ENCODE measurements around the gene ZNF831.

The ZNF831 gene

DNA sequence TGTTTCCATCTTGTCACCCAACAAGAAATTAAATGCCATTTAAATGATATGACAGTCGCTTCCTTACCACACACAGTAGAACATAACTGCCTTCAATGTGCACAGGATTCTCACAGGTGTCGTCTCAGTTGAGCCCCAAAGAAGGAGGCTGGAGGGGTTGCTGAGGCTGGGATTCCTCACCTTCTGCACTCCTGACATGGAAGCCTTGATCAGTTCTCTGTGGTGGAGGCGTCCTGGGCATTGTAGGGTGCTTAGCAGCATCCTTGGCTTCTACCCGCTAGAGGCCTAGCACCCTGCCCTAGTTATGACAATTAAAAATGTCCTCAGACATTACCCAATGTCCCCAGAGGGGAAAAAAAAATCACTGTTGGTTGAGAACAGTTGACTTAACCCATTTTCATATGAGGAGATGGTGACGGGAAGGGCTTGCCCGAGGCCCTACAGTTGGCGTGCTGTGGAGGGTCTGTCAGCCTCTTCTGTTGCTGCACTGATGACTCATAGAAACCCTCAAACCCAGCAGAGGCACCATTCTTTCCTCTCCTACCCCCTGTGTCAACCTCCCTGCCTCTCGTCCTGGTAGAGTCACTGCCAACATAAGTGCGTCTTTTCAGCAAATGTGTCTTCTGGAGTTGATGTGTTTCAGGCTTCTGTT lies 19.3 kb upstream of the ZNF831 start:
- TF ChIP-seq POLR2AphosphoS5 (IDR thresholded peaks at IDR 0.05; ENCODE audit: low read depth, low read length) (no peak), POLR2A (IDR thresholded peaks at IDR 0.05; ENCODE audit: low read depth, low read length) (no peak), TAF1 (IDR thresholded peaks at IDR 0.05; ENCODE audit: borderline replicate concordance, low read depth, low read length) (no peak)
- FAIRE-seq (no peak), DNase-seq (ENCODE audit: insufficient read length) (no peak)

DNA sequence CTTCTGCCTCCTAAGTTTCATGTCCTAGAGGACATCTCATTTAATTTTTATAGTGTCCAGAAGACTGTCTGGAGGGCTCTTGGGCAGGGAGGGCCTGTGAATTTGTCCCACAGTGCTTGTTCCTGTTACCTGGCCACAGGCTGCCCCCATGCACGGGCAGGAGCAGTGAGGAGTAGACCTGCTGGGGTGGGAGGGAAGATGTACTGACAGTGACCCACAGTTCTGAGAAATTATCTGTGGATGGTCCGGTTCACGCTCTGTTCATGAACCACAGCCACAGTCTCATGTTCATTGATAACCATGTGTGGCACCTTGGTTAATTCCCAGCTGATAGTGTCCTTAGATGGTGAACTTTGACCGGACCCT lies 18.8 kb upstream of the ZNF831 start:
- FAIRE-seq: no peak
- TF ChIP-seq POLR2A (IDR thresholded peaks at IDR 0.05; ENCODE audit: low read depth, low read length) (no peak), TAF1 (IDR thresholded peaks at IDR 0.05; ENCODE audit: borderline replicate concordance, low read depth, low read length) (no peak), POLR2AphosphoS5 (IDR thresholded peaks at IDR 0.05; ENCODE audit: low read depth, low read length) (no peak)

DNA sequence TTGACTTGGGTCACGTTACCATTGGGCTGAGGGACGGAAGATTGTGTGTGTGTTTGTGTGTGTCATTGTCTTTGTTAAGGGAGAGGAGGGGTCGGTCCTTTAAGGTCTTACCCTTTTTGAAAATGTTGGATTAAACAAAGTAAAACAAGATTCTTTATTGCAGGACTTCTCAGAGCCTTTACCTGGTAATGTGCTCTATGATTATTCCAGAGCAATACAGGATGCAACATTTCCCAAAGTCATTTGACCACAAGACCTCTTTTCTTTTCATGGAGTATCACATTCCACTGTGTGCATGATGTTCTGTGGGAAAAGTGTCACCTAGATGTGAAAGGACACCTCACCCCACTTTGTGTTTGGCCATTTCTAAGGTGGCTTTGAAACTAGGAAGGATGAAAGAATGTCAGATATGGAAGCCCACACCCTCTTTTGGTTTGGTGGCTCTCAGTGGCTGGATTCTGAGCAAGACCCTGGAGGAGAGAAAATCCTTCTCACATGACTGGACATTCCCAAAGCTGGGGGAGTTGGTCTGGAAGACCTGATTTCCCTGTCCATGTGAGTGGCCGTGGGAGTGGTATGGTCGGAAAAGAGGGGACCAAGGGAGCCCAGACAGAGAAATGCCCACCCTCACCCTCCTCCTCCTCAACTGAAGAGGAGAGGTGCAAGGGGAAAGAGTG lies 18.2 kb upstream of the ZNF831 start:
- DNase-seq (ENCODE audit: insufficient read length) (no peak), FAIRE-seq (no peak)
- TF ChIP-seq POLR2AphosphoS5 (IDR thresholded peaks at IDR 0.05; ENCODE audit: low read depth, low read length) (no peak), POLR2A (IDR thresholded peaks at IDR 0.05; ENCODE audit: low read depth, low read length) (no peak), TAF1 (IDR thresholded peaks at IDR 0.05; ENCODE audit: borderline replicate concordance, low read depth, low read length) (no peak)

More for the DNA sequence above, 18.8 kb upstream of the ZNF831 start:
- no peak for DNase-seq (ENCODE audit: insufficient read length)

DNA sequence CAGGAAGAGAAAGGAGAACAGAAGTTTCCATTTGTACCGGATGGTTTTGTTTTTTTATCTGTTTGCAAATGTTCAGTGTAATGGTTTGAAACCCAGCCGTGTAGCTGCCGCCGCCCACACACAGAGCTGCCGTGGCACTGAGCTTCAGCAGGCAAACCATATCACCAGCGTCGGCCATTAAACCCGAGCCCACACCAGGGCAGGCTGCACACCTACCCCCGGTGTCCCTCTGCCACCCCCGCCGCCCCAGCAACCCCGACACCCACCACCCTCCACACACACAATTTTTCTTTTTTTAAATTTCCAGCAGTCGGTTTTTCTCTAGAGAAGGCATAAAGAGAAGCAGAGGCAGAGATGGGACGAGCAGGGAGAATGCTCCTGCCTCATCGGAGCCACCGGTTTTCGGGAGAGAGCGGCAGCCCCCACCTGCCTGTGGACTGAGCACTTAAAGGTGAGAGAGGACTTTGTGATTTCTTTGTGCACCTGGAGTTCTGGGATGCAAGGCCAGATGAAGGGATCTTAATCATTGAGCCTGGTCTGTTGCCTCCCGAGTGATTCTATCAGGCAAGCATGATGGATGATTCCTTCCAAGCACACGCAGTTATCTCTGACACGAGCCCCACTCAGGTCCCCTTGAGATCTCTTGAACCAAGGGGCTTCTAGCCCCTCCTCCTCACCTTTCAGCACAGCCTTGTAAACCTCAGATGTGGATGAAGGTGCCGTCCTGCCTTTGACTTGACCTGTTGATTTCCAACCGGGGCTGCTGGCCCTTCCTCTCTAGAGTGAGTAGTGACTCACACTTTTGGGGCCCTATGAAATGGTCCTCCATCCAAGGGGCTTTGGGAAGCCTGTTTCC lies 17.5 kb upstream of the ZNF831 start:
- FAIRE-seq: peak; percentile 40
- TF ChIP-seq POLR2A (IDR thresholded peaks at IDR 0.05; ENCODE audit: low read depth, low read length): no peak
- no peak for TF ChIP-seq TAF1 (IDR thresholded peaks at IDR 0.05; ENCODE audit: borderline replicate concordance, low read depth, low read length)
- TF ChIP-seq POLR2AphosphoS5 (IDR thresholded peaks at IDR 0.05; ENCODE audit: low read depth, low read length): no peak
- DNase-seq (ENCODE audit: insufficient read length): peak; percentile 34

DNA sequence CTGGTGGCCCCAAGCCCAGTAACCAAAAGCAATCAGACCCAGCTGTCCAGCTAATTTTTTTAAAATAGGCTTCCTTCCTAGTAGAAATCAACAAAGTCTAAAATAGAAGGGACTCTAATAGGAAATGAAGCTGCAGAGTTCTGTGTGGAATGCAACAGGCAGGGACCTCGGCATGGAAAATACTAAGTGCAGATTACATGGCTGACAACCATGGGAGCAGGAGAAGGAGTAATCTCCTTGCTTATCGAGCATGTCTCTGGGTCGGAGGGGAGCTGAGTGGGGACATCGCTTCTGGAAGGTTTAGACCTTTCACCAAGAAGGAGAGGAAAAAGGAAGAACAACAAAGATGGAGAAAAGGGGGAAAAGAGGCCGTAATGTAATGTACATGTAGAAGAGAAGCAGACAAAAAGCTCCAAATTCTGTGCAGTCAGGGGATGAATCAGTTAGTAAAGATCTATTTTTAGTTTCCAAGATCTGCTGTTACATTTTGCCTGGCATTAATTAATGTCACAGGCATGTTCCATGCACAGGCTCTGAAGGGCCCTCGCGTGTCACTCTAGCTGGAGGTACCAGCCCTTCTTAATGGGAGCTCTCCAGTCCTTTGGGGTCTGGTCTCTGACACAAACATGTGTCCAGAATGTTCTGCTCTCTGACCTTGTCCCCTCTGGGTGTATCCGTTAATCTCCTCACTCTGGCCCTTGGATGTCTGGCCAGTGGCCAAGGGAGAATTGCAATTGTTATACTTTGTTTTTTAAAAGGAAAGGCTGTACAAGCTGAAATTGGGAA lies 16.6 kb upstream of the ZNF831 start:
- FAIRE-seq (no peak), DNase-seq (ENCODE audit: insufficient read length) (no peak)
- TF ChIP-seq POLR2AphosphoS5 (IDR thresholded peaks at IDR 0.05; ENCODE audit: low read depth, low read length) (no peak), TAF1 (IDR thresholded peaks at IDR 0.05; ENCODE audit: borderline replicate concordance, low read depth, low read length) (no peak), POLR2A (IDR thresholded peaks at IDR 0.05; ENCODE audit: low read depth, low read length) (no peak)

DNA sequence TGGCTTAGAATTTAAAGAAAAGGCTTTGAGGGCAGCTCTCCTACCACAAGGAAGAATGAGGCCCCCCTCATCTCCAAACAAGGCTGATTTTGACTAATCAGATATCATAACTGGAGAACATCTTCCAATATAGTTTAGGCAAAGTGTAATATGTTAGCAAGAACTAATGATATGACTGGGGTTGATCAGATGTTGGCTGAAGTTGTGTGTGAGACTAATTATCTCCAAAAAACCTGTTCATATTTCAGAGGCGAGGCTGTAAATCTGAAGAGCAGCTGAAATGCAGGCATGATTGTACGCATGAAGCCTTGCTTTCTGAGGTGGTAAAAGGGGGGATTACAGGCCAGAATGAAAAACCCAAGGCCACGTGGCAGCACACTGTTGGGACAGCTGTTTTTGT lies 16.0 kb upstream of the ZNF831 start:
- FAIRE-seq: no peak
- TF ChIP-seq TAF1 (IDR thresholded peaks at IDR 0.05; ENCODE audit: borderline replicate concordance, low read depth, low read length): no peak
- no peak for TF ChIP-seq POLR2AphosphoS5 (IDR thresholded peaks at IDR 0.05; ENCODE audit: low read depth, low read length)
- TF ChIP-seq POLR2A (IDR thresholded peaks at IDR 0.05; ENCODE audit: low read depth, low read length): no peak
- DNase-seq (ENCODE audit: insufficient read length): no peak

DNA sequence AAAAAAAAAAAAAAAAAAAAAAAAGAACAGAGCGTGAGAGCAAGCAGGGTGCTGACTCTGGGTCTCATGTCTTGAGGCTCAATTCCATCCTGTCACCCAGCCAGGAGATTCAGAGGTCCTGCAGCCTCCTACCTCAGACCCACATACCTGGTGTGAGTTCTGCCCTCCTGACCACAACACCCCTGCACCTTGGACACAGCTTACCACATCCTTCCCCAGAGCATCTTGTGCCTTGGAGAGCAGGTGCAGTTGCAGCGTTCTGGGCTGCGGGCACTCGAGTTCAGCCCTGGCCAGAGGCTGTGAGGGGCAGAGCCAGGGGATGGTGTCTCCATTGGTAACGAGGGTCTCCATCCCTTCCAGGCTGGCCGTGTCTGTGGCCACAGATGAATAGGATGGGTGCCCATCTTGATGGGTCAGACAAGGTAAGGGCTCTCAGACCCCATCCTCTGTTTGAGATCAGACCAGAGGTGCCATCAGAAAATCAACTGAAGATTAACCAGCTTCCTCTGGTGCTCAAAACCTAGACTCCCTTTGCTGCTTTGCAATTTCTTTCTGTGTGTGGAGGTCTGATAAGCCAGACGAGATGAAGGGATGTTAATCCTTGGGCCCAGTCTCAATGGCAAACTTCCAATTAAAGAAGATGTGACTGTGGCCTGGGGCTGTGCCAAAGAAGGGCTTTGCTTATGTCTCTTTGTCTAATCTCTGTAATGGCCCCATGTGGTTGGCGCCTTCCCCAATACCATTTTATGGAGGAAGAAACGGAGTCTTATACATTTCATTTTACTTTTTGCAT lies 14.7 kb upstream of the ZNF831 start:
- no peak for FAIRE-seq
- no peak for TF ChIP-seq POLR2AphosphoS5 (IDR thresholded peaks at IDR 0.05; ENCODE audit: low read depth, low read length)
- TF ChIP-seq TAF1 (IDR thresholded peaks at IDR 0.05; ENCODE audit: borderline replicate concordance, low read depth, low read length): no peak
- no peak for TF ChIP-seq POLR2A (IDR thresholded peaks at IDR 0.05; ENCODE audit: low read depth, low read length)

DNA sequence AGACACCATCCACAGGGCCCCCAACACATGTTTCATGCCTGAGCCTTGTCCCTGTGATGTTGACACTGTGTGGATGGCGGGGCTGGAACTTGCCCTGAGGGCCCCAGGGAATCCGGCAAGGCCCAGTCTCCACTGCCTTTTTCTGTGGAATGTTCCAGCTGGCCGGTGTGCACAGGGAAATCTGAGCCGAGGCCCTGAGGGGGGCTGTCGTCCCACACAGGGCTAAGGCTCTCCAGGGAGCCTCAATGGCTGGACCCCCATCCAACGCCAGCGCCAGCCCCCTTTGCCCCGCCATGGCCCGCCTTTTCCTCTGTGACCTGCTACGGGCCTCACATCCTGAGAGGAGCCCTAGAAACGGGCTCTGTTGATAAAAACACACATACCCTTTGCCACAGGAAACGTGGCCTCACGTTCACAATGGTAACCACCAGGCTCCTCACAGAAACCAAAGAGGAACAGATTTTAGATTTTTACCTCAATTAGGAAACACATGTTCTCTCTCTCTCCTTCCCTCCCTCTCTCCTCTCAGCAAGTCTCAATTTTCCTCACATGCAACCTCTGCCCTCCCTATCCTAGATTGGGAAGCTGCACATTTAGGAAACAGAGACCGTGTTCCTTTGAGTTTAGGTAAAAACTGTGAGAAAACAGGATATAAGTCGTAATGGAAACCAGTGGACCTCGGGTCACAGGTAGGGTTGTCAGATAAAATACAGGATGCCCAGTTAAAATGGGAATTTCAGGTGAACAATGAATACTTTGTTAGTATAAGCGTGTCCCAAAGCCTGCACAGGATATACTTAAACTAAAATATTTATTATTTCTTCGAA lies 13.7 kb upstream of the ZNF831 start:
- FAIRE-seq (peak; percentile 30), DNase-seq (ENCODE audit: insufficient read length) (no peak)
- TF ChIP-seq POLR2A (IDR thresholded peaks at IDR 0.05; ENCODE audit: low read depth, low read length) (no peak), TAF1 (IDR thresholded peaks at IDR 0.05; ENCODE audit: borderline replicate concordance, low read depth, low read length) (no peak), POLR2AphosphoS5 (IDR thresholded peaks at IDR 0.05; ENCODE audit: low read depth, low read length) (no peak)

More for the DNA sequence above, 14.7 kb upstream of the ZNF831 start:
- DNase-seq (ENCODE audit: insufficient read length): no peak

DNA sequence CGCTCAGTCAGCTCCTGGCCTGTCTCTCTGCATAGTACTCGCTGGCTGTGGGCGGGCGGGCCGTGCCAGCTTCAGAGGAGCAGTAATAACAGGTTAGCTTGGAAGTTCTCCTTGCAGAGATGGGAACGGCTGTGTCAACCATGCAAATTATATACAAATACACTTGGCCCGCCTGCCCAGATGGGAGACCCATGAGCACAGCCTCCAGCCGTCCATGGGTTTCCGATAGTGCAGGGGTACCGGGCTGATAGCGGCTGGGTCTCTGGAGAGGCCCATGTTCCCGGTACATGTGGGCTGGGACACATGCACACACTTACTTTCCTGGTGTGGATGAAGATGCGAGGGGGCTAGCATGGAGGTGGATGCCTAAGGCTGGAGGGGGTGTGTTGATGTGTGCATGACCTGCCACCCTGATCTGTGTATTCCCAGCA lies 12.8 kb upstream of the ZNF831 start:
- no peak for FAIRE-seq
- DNase-seq (ENCODE audit: insufficient read length): no peak
- TF ChIP-seq POLR2A (IDR thresholded peaks at IDR 0.05; ENCODE audit: low read depth, low read length) (no peak), TAF1 (IDR thresholded peaks at IDR 0.05; ENCODE audit: borderline replicate concordance, low read depth, low read length) (no peak), POLR2AphosphoS5 (IDR thresholded peaks at IDR 0.05; ENCODE audit: low read depth, low read length) (no peak)
